Measurements from ENCODE around the gene KIF26A. TPM values are rescaled to one million over a fixed set of nuclear protein-coding genes. Genes with fewer than 3 reads are reported as not detected.

KIF26A gene
- total and polyA plus RNA-seq, 2 of the 4 experiments (the other 2 are of a cell fraction) = not detected

- no TSS peak for BruUV-seq (replicated peaks)
- Histone ChIP-seq H2AK5ac (ENCODE audit: low read depth, low read length) (no peak overlapping the region), H3K9me1 (ENCODE audit: insufficient read depth, low read length) (no peaks in the 10 kb centered on the region), H2BK15ac (ENCODE audit: low read depth, low read length) (no peak overlapping the region), H2BK20ac (ENCODE audit: low read depth, low read length) (no peak overlapping the region), H3K27ac (ENCODE audit: insufficient read depth, low read length) (no peak overlapping the region), H3K9ac (ENCODE audit: low read depth, low read length) (no peak overlapping the region), H3K23ac (ENCODE audit: low read depth, low read length) (no peak overlapping the region), H2BK5ac (ENCODE audit: low read depth, low read length, poor library complexity, severe bottlenecking) (no peak overlapping the region), H2AFZ (replicated peaks; ENCODE audit: low read length, poor library complexity) (no peak overlapping the region), H4K20me1 (ENCODE audit: insufficient read depth, low read length) (no peaks in the 10 kb centered on the region), H2AK9ac (replicated peaks; ENCODE audit: low read depth, low read length, poor library complexity) (no peak overlapping the region), H3K4me1 (ENCODE audit: control insufficient read depth, insufficient read depth, low read length) (no peaks in the 10 kb centered on the region), H3K14ac (replicated peaks; ENCODE audit: low read depth, low read length) (no peak overlapping the region), H3K4ac (ENCODE audit: low read depth, low read length) (no peak overlapping the region), H2BK120ac (ENCODE audit: low read depth, low read length) (no peak overlapping the region), H3K4me2 (ENCODE audit: low read depth, low read length) (no peak overlapping the region), H3K9me3 (ENCODE audit: control insufficient read depth, insufficient read depth, low read length) (peaks cover 50% of the 10 kb centered on the region), H3K4me3 (ENCODE audit: insufficient read depth, low read depth, low read length) (no peak overlapping the region), H3K27me3 (ENCODE audit: control insufficient read depth, insufficient read depth, low read length) (no peaks in the 10 kb centered on the region), H3K18ac (ENCODE audit: low read depth, low read length) (no peak overlapping the region), H4K91ac (ENCODE audit: insufficient read depth, low read depth, low read length) (no peak overlapping the region), H4K5ac (ENCODE audit: low read depth, low read length) (no peak overlapping the region), H3K79me1 (ENCODE audit: low read depth in 1 of 2, low read length in 2 of 2) (no peaks in the 10 kb centered on the region), H3K56ac (ENCODE audit: extremely low read depth, insufficient read depth, low read length) (no peak overlapping the region), H3K36me3 (ENCODE audit: control insufficient read depth, insufficient read depth, low read length) (no peaks in the 10 kb centered on the region), H4K8ac (ENCODE audit: low read depth in 2 of 2, low read length in 2 of 2) (no peak overlapping the region)
- TF ChIP-seq CEBPB (IDR thresholded peaks at IDR 0.05; ENCODE audit: low read depth, low read length) (no peak), USF2 (IDR thresholded peaks at IDR 0.05; ENCODE audit: low read depth, low read length) (no peak), POLR2A (IDR thresholded peaks at IDR 0.05; ENCODE audit: low read depth, low read length) (no peak), RCOR1 (IDR thresholded peaks at IDR 0.05; ENCODE audit: insufficient replicate concordance, low read length) (no peak), BHLHE40 (IDR thresholded peaks at IDR 0.05; ENCODE audit: low read depth, low read length) (no peak), ELK1 (IDR thresholded peaks at IDR 0.05; ENCODE audit: borderline replicate concordance, low read depth, low read length) (no peak)
- in situ Hi-C loops (cut with MboI; ENCODE audit: low sequenced_read_pairs) (no loop called here), dilution Hi-C loops (cut with HindIII; ENCODE audit: low sequenced_read_pairs, unreplicated experiment) (no loop called here), intact Hi-C loops (cut with micrococcal nuclease) (no loop called here)
- ATAC-seq (ENCODE audit: low read depth) = no peak
- ChIA-PET POLR2A (ENCODE audit: unreplicated experiment) (no interaction called here), CTCF (no interaction called here)
- no peak for DNase-seq
- WGBS, 2 experiments (ENCODE audit: extremely low coverage in 2 of 2, insufficient read length in 1 of 2) = 76% methylated on average over 15 of the region's 27 CpGs; no CpG with 5 or more reads in 1 of the 2 experiments
Observed at GRCh38 chr14:104212206-104213095, 74.1 kb downstream of the KIF26A start.

All from IMR-90 (cell line).